DND-41 (cell line): ENCODE data around the gene TMEM54.

ENCODE experiments used
- ATAC-seq: fragments of 200-7000 bp; cut with Tn5 transposase; 3 replicates; pipeline ENCODE4 v1.9.1; 2021; ENCODE audit warnings: low read depth; ENCODE audit not compliant: insufficient read depth
- DNase-seq: peaks from one replicate; pipeline ENCODE4 v3.0.0-alpha.2; 2020
- H2AFZ ChIP-seq: 2 replicates; pipeline ENCODE4 v1.6.0; 2012; ENCODE audit warnings: low read depth, low read length
- H3K27ac ChIP-seq: 2 replicates; pipeline ENCODE4 v1.5.1; 2012; ENCODE audit warnings: low read length, inconsistent platforms
- H3K27me3 ChIP-seq: fragments of 200-600 bp; sonication (generic); 2 replicates; pipeline ENCODE4 v1.6.0; 2012; ENCODE audit warnings: low read length, mild to moderate bottlenecking, inconsistent platforms; ENCODE audit not compliant: insufficient read depth, poor library complexity
- H3K36me3 ChIP-seq: 2 replicates; pipeline ENCODE4 v1.5.1; 2012; ENCODE audit warnings: low read length, inconsistent platforms; ENCODE audit not compliant: insufficient read depth
- H3K4me1 ChIP-seq: 2 replicates; pipeline ENCODE4 v1.5.1; 2012; ENCODE audit warnings: mild to moderate bottlenecking, low read length; ENCODE audit not compliant: insufficient read depth
- H3K4me2 ChIP-seq: 2 replicates; pipeline ENCODE4 v1.6.0; 2012; ENCODE audit warnings: mild to moderate bottlenecking, moderate library complexity, low read length, inconsistent platforms; ENCODE audit not compliant: insufficient read depth
- H3K4me3 ChIP-seq, 2 experiments: fragments of 200-600 bp in 1 of 2; shearing (Covaris generic) in 1 of 2; 2 replicates each; pipeline ENCODE4 v1.5.1; 2012 to 2016; ENCODE audit warnings: inconsistent platforms in 2 of 2, low read length in 2 of 2, mild to moderate bottlenecking in 2 of 2, low read depth in 1 of 2, moderate library complexity in 1 of 2
- H3K79me2 ChIP-seq: 2 replicates; pipeline ENCODE4 v1.6.0; 2012; ENCODE audit warnings: low read length, inconsistent platforms; ENCODE audit not compliant: insufficient read depth
- H3K9ac ChIP-seq: 2 replicates; pipeline ENCODE4 v1.6.0; 2012; ENCODE audit warnings: low read depth, mild to moderate bottlenecking, inconsistent platforms, low read length, moderate library complexity
- H3K9me3 ChIP-seq: 2 replicates; pipeline ENCODE4 v1.5.1; 2012; ENCODE audit warnings: low read length, moderate library complexity, mild to moderate bottlenecking, inconsistent platforms; ENCODE audit not compliant: insufficient read depth, severe bottlenecking
- H4K20me1 ChIP-seq: 2 replicates; pipeline ENCODE4 v1.6.0; 2012; ENCODE audit warnings: low read length; ENCODE audit not compliant: insufficient read depth
- EZH2 ChIP-seq: IDR thresholded peaks from 3 replicates; pipeline ENCODE4 v1.6.1; 2012; ENCODE audit warnings: borderline replicate concordance, low read depth, mild to moderate bottlenecking, moderate library complexity, low read length, inconsistent platforms; ENCODE audit not compliant: severe bottlenecking
- TF ChIP-seq, protein P1 (sequence below): IDR thresholded peaks from 2 replicates; pipeline ENCODE4 v1.5.1; 2012; ENCODE audit warnings: borderline replicate concordance, low read length, moderate library complexity, mild to moderate bottlenecking; ENCODE audit not compliant: poor library complexity, severe bottlenecking; ENCODE audit errors: extremely low read depth

The TMEM54 gene

DNA sequence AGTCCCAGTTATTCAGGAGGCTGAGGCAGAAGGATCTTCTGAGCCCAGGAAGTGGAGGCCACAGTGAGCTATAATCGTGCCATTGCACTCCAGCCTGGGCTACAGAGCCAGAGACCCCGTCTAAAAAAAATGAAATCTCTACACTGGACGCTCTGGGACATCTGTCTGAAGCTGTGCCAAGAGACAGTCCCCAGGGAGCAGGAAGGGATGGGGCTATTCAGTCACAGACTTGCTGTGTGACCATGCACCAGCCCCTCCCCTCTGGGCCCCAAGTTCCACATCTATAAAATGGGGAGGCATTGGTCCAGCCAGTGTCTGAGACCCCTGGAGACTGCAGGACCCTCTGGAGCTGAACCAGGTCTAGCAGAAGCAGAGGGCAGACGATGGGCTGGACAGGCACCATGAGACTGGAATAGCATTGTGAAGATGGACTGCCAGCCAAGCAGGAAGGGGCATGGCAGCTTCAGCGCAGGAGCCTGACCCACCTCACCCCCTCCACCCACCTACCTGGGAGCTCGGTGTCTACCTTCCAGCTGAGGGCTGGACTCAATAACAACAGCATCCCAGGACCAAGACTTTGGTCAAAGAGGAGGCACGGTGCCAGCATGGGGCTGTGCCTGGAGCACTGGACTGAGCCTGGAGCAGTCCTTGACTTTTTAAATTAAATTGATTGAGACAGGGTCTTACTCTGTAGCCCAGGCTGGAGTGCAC is 1.4 kb downstream of the TMEM54 start:
- Histone ChIP-seq H3K27me3 (no peaks in the 10 kb centered on the region), H3K9me3 (no peaks in the 10 kb centered on the region), H3K79me2 (no peaks in the 10 kb centered on the region), H3K9ac (no peak overlapping the region), H3K36me3 (no peaks in the 10 kb centered on the region), H3K27ac (no peak overlapping the region), H2AFZ (no peak overlapping the region), H3K4me3 (no peak overlapping the region), H4K20me1 (no peaks in the 10 kb centered on the region), H3K4me2 (no peak overlapping the region), H3K4me1 (no peaks in the 10 kb centered on the region)
- DNase-seq (no peak), ATAC-seq (no peak)
- TF ChIP-seq, protein P1, sequence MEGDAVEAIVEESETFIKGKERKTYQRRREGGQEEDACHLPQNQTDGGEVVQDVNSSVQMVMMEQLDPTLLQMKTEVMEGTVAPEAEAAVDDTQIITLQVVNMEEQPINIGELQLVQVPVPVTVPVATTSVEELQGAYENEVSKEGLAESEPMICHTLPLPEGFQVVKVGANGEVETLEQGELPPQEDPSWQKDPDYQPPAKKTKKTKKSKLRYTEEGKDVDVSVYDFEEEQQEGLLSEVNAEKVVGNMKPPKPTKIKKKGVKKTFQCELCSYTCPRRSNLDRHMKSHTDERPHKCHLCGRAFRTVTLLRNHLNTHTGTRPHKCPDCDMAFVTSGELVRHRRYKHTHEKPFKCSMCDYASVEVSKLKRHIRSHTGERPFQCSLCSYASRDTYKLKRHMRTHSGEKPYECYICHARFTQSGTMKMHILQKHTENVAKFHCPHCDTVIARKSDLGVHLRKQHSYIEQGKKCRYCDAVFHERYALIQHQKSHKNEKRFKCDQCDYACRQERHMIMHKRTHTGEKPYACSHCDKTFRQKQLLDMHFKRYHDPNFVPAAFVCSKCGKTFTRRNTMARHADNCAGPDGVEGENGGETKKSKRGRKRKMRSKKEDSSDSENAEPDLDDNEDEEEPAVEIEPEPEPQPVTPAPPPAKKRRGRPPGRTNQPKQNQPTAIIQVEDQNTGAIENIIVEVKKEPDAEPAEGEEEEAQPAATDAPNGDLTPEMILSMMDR: no peak
- TF ChIP-seq EZH2: no peak

DNA sequence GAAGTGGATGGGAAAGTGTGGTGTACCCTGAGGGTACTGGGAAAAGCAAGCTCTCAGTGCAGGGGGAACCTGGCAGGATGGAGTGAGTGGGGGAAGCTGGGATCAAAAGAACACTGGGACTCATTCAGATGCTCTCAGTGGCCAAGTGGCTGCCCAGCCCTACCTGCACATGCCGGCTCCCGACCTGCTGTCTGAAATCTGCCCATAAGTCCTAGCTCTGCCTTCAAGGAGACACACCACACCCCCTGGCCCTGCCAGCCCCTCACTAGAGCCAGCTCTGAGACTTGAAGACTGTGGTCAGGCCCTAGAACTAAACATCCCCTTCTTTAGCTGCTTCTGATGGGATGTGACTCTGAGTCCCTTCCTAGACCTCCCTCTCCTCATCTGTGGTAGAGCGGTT is 2.2 kb downstream of the TMEM54 start:
- no peak overlapping the region for H3K4me3 ChIP-seq
- no peak overlapping the region for H3K27ac ChIP-seq
- H3K27me3 ChIP-seq: no peaks in the 10 kb centered on the region
- no peaks in the 10 kb centered on the region for H3K36me3 ChIP-seq
- ATAC-seq (no peak), DNase-seq (no peak)
- TF ChIP-seq, protein P1: no peak
- TF ChIP-seq EZH2: no peak
- no peak overlapping the region for H3K4me2 ChIP-seq
- no peaks in the 10 kb centered on the region for H4K20me1 ChIP-seq
- H3K4me1 ChIP-seq: no peaks in the 10 kb centered on the region
- no peak overlapping the region for H3K9ac ChIP-seq
- H3K9me3 ChIP-seq: no peaks in the 10 kb centered on the region
- H2AFZ ChIP-seq: no peak overlapping the region
- H3K79me2 ChIP-seq: no peaks in the 10 kb centered on the region

DNA sequence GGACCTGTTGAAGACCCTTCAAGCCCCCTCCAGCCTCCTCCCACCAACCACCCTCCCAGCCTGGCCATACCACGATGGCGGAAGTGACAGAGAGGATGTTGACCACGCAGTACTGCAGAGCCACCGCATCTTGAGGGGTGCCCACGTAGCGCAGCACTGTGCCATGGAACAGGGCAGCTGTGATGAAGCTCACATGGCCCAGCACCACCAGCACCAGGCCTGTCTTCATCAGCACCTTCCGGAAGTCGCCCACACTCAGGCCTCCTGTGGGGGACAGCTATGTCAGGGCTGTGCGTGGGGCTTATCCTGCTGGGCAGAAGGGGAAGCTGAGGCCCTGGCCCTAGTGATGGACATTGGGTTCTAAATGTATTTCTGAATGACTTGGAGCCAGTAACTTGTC is 3.1 kb downstream of the TMEM54 start:
- DNase-seq (no peak), ATAC-seq (no peak)
- no peaks in the 10 kb centered on the region for H4K20me1 ChIP-seq
- H3K4me3 ChIP-seq: no peak overlapping the region
- TF ChIP-seq, protein P1: no peak
- TF ChIP-seq EZH2: no peak
- no peak overlapping the region for H3K4me2 ChIP-seq
- H3K36me3 ChIP-seq: no peaks in the 10 kb centered on the region
- H3K9me3 ChIP-seq: no peaks in the 10 kb centered on the region
- no peak overlapping the region for H3K27ac ChIP-seq
- no peak overlapping the region for H3K9ac ChIP-seq
- no peaks in the 10 kb centered on the region for H3K27me3 ChIP-seq
- H3K4me1 ChIP-seq: no peaks in the 10 kb centered on the region
- H2AFZ ChIP-seq: no peak overlapping the region
- H3K79me2 ChIP-seq: no peaks in the 10 kb centered on the region
